NT2/D1 (cell line): ENCODE measurements around the gene EIF4A3.
"Not testable (repeated sequence)": the region's sequence is repeated elsewhere in the genome, so short reads cannot be mapped to it uniquely, and the experiment has no call there.

Experiments used
- DNase-seq: peaks from one replicate; pipeline ENCODE4 v3.0.0-alpha.2; 2011; ENCODE audit warnings: low read depth, low spot score
- H3K27me3 ChIP-seq: 2 replicates; pipeline ENCODE4 v1.6.0; 2011; ENCODE audit warnings: mild to moderate bottlenecking; ENCODE audit not compliant: insufficient read length, insufficient read depth
- H3K36me3 ChIP-seq: 2 replicates; pipeline ENCODE4 v1.6.1; 2011; ENCODE audit warnings: mild to moderate bottlenecking, low read length, mixed read lengths; ENCODE audit not compliant: insufficient read depth, insufficient read length
- H3K4me1 ChIP-seq: 2 replicates; pipeline ENCODE4 v1.5.1; 2011; ENCODE audit not compliant: insufficient read depth, insufficient read length
- H3K4me3 ChIP-seq: 2 replicates; pipeline ENCODE4 v1.5.1; 2011; ENCODE audit warnings: low read depth; ENCODE audit not compliant: insufficient read length
- H3K9ac ChIP-seq: 2 replicates; pipeline ENCODE4 v1.6.0; 2011; ENCODE audit warnings: low read depth; ENCODE audit not compliant: insufficient read length
- H3K9me3 ChIP-seq: 2 replicates; pipeline ENCODE4 v1.5.1; 2011; ENCODE audit warnings: mild to moderate bottlenecking, low read length; ENCODE audit not compliant: insufficient read depth
- SUZ12 ChIP-seq: IDR thresholded peaks from 2 replicates; pipeline ENCODE4 v1.6.1; 2011; ENCODE audit not compliant: insufficient read length, insufficient read depth; ENCODE audit errors: extremely low read depth
- YY1 ChIP-seq: IDR thresholded peaks from 2 replicates; pipeline ENCODE4 v1.6.1; 2011; ENCODE audit not compliant: insufficient read length, insufficient read depth
- ZNF274 ChIP-seq: IDR thresholded peaks from 2 replicates; pipeline ENCODE4 v1.6.1; 2011; ENCODE audit warnings: mild to moderate bottlenecking, low read depth, low read length

EIF4A3 gene

DNA sequence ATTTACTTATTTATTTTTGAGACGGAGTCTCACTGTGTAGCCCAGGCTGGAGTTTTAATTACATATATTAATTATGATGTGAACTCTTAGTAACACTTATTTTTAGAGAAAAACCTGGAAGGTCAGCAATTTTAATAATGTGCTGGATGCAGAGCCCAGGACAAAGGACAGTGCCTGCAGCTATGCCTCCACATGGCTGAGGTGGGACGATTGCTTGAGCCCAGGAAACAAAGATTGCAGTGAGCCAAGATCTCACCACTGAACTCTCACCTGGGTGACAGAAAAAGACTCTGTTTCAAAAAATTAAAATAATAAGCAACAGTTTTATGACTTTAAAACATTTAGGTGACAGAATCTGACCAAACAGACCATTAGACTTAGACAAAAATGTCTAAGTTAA, 11.9 kb upstream of the EIF4A3 start:
- H3K27me3 ChIP-seq = no peaks in the 10 kb centered on the region
- H3K9me3 ChIP-seq = peaks cover 39% of the 10 kb centered on the region
- H3K4me3 ChIP-seq = no peak overlapping the region
- H3K36me3 ChIP-seq = no peaks in the 10 kb centered on the region
- peaks cover 8% of the 10 kb centered on the region for H3K4me1 ChIP-seq
- TF ChIP-seq YY1 (no peak), ZNF274 (no peak), SUZ12 (no peak)
- no peak for DNase-seq
- H3K9ac ChIP-seq = no peak overlapping the region

DNA sequence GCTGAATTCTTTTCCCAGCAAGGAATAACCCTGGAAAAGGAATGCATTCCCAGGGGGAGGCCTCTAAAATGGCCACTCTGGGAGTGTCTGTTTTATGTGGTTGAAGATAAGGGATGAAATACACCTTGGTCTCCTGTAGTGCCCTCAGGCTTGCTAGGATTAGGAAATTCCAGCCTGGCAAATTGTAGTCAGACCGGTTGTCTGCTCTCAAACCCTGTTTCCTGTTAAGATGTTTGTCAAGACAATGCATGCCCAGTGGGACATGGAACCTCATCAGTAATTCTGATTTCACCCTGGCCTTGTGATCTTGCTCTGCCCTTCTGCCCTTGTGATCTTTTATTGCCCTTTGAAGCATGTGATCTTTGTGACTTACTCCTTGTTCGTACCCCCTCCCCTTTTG, 8.7 kb upstream of the EIF4A3 start:
- not testable (repeated sequence) for DNase-seq, H3K36me3 ChIP-seq, H3K4me3 ChIP-seq, H3K9ac ChIP-seq, H3K27me3 ChIP-seq
- H3K4me1 ChIP-seq = peaks cover 24% of the 10 kb centered on the region
- peaks cover 57% of the 10 kb centered on the region for H3K9me3 ChIP-seq

DNA sequence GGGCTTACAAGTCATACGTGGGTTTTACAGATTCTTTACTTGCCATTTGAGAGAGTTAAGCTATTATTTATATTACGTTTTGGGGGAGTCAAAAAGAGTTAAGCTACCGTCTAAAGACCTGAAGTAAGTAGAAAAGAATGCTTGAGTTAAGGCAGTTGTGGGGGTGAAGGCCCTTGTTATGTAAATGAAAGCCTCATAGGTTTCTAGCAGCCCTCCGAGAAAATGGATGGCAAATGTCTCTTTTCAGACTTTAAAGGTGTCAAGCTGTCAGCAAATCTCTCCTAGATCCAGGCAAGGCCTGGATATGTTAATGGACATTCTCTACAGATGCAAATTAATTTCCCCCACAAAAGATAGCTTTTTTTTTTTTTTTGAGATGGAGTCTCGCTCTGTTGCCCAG, 7.2 kb upstream of the EIF4A3 start:
- peaks cover 16% of the 10 kb centered on the region for H3K4me1 ChIP-seq
- no peaks in the 10 kb centered on the region for H3K27me3 ChIP-seq
- peaks cover 57% of the 10 kb centered on the region for H3K9me3 ChIP-seq
- no peak overlapping the region for H3K9ac ChIP-seq
- DNase-seq = peak; percentile 86
- no peak for TF ChIP-seq SUZ12
- TF ChIP-seq YY1 = no peak
- TF ChIP-seq ZNF274 = no peak
- H3K4me3 ChIP-seq = no peak overlapping the region
- H3K36me3 ChIP-seq = peaks cover 12% of the 10 kb centered on the region

DNA sequence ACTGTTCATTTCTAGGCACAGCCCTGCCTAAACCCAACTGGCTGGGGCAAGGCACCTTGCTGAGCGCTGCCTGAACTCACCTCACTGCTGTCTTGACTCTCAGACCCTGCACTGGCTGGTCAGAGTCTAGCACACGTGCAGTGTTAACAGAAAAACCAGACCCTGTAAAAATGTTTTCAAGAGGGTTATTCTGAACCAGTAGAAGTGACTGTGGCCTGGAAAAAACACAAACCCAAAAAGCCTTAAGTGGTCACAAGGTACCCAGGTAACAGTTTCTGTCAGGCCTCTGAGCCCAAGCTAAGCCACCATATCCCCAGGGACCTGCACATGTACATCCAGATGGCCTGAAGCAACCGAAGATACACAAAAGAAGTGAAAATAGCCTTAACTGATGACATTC, 6.1 kb upstream of the EIF4A3 start:
- peaks cover 54% of the 10 kb centered on the region for H3K9me3 ChIP-seq
- no peaks in the 10 kb centered on the region for H3K27me3 ChIP-seq
- H3K4me3 ChIP-seq = no peak overlapping the region
- H3K9ac ChIP-seq = peak overlapping the region; percentile 39
- peaks cover 18% of the 10 kb centered on the region for H3K4me1 ChIP-seq
- peaks cover 14% of the 10 kb centered on the region for H3K36me3 ChIP-seq
- no peak for DNase-seq
- TF ChIP-seq ZNF274 (no peak), SUZ12 (no peak), YY1 (no peak)

DNA sequence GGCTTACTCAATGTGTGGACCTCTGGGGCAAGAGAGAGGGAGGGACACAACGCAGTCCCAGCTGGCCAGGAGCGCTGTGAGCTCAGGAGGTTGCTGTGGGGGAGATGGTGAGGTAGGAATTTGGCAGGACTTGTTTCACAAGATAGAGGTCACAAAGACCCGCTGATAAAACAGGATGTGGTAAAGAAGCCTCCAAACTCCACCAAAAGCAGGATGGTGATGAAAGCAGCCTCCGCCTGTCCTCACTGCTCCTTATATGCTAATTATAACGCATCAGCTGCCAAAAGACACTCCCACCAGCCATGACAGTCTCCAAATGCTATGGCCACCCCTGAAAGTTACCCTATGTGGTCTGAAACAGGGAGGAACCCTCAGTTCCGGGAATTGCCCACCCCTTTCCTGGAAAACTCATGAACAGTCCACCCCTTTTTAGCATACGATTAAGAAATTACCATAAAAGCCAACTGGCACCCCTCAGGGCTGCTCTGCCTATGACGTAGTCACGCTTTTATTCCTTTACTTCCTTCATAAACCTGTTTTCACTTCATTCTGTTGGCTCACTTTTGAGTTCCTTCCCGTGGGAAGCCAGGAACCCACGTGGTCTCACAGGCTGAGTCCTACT, 5.3 kb upstream of the EIF4A3 start:
- Histone ChIP-seq H3K4me3 (no peak overlapping the region), H3K9ac (peak overlapping the region; percentile 39), H3K27me3 (no peaks in the 10 kb centered on the region), H3K4me1 (peaks cover 18% of the 10 kb centered on the region), H3K9me3 (peaks cover 45% of the 10 kb centered on the region), H3K36me3 (peaks cover 14% of the 10 kb centered on the region)
- no peak for DNase-seq
- TF ChIP-seq YY1 = no peak
- no peak for TF ChIP-seq ZNF274
- TF ChIP-seq SUZ12 = no peak

DNA sequence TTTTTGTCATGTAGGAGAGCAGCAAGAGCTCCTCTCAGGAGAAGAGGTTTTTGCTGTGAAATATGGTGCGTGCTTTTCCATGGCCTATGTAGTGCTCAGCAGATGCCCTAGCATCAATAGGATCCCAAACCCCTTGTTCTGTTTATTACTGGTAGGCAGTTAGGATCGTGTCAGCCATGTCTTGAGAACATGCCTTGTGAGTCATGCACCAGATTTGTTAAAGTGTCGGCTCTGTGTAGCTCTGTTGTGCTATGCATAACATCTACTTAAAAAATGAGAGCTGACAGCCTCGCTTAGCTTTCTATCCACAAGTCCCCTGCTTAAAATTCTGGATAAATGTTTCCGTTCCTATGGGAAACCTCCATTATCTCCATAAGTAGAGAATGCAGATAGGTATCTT, 4.4 kb upstream of the EIF4A3 start:
- H3K9me3 ChIP-seq = peaks cover 37% of the 10 kb centered on the region
- no peak overlapping the region for H3K9ac ChIP-seq
- H3K36me3 ChIP-seq = peaks cover 14% of the 10 kb centered on the region
- H3K27me3 ChIP-seq = no peaks in the 10 kb centered on the region
- no peak for DNase-seq
- peaks cover 18% of the 10 kb centered on the region for H3K4me1 ChIP-seq
- no peak for TF ChIP-seq YY1
- TF ChIP-seq SUZ12 = no peak
- no peak for TF ChIP-seq ZNF274
- H3K4me3 ChIP-seq = no peak overlapping the region

DNA sequence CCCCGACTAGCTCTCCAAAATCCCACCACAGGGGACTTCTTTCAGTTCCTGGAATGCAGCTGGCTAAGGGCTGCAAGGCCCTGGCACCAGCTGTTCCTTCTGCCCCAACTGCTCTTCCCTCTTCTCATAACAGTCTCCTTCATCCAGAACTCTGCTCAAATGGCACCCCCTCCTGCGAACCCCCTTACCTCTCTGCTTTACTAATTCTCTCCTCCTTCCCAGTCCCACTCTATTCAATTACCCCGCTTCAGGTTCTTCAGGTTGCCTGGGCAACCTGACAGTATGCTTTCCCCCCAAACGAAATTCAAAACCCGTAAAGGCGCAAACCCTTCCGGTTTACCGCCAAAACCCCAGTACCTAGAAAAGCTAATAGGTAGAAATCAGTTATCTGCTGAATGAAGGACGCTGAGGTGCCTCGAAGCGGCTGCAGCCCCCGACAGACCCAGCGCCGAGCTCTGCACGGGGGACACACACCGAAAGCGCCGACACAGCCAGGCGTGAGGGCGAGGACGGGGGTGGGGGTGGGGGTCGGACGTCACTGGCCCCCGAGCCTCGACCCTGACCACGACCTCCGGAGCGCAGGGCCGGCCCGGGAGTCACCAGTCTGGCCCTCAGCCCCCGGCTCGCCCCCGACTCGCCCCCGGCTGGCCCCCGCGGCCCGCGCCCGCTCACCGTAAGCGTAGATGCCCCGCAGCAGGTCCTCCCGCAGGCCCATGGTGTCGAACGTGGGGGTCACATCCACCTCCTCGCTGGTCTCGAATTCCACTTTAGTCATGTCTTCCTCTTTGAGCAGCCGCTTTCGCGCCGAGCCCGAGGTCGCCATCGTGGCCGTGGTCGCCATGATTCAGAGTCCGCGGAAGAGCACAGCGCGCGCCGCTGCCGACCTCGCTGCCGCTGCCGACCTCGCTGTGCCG, 550 bp downstream of the EIF4A3 start:
- DNase-seq = no peak
- peak overlapping the region; percentile 94 for H3K4me3 ChIP-seq
- H3K9me3 ChIP-seq = no peaks in the 10 kb centered on the region
- H3K9ac ChIP-seq = peak overlapping the region; percentile 99
- peak; percentile 18 for TF ChIP-seq YY1
- TF ChIP-seq ZNF274 = no peak
- H3K4me1 ChIP-seq = peaks cover 6% of the 10 kb centered on the region
- peaks cover 63% of the 10 kb centered on the region for H3K36me3 ChIP-seq
- H3K27me3 ChIP-seq = no peaks in the 10 kb centered on the region
